SK-N-SH treated with all-trans-retinoic acid at 6 μM for 48 hours (cell line): ENCODE results near the gene CHAF1A.

Experiments used
- ATAC-seq: fragments of 200-7000 bp; cut with Tn5 transposase; 3 replicates; pipeline ENCODE4 v1.9.1; 2020; ENCODE audit warnings: mild to moderate bottlenecking, moderate library complexity
- ARNTL ChIP-seq: fragments of 450-650 bp; formaldehyde crosslinking; IDR thresholded peaks from 2 replicates; pipeline ENCODE4 v1.5.0; 2020; ENCODE audit warnings: low read depth, mild to moderate bottlenecking, moderate library complexity, borderline replicate concordance
- CSDC2 ChIP-seq: fragments of 250-450 bp; sonication (Bioruptor Pico); IDR thresholded peaks from 2 replicates; pipeline ENCODE4 v1.5.0; 2020; ENCODE audit warnings: mild to moderate bottlenecking, moderate library complexity
- ESRRG ChIP-seq: fragments of 250-450 bp; sonication (Bioruptor Pico); IDR thresholded peaks from 2 replicates; pipeline ENCODE4 v1.6.1; 2021; ENCODE audit warnings: mild to moderate bottlenecking
- ISL1 ChIP-seq: fragments of 250-450 bp; sonication (Bioruptor Pico); IDR thresholded peaks from 2 replicates; pipeline ENCODE4 v2.1.2; 2022; ENCODE audit warnings: mild to moderate bottlenecking, moderate library complexity
- OSR1 ChIP-seq: fragments of 250-450 bp; sonication (Bioruptor Pico); IDR thresholded peaks from 2 replicates; pipeline ENCODE4 v1.8.0; 2022; ENCODE audit warnings: moderate library complexity, mild to moderate bottlenecking, inconsistent platforms
- PPARA ChIP-seq: fragments of 250-450 bp; sonication (Bioruptor Pico); IDR thresholded peaks from 2 replicates; pipeline ENCODE4 v1.5.0; 2020; ENCODE audit warnings: mild to moderate bottlenecking, borderline replicate concordance
- RARB ChIP-seq: fragments of 250-450 bp; sonication (Bioruptor Pico); IDR thresholded peaks from 2 replicates; pipeline ENCODE4 v1.8.0; 2021; ENCODE audit warnings: mild to moderate bottlenecking, moderate library complexity
- SNAI2 ChIP-seq: fragments of 250-450 bp; sonication (Bioruptor Pico); IDR thresholded peaks from 2 replicates; pipeline ENCODE4 v1.5.0; 2020; ENCODE audit warnings: mild to moderate bottlenecking, moderate library complexity
- TCF4 ChIP-seq: fragments of 250-450 bp; sonication (Bioruptor Pico); IDR thresholded peaks from 2 replicates; pipeline ENCODE4 v1.8.0; 2021; ENCODE audit warnings: mild to moderate bottlenecking, moderate library complexity, borderline replicate concordance
- TOX ChIP-seq: fragments of 250-450 bp; sonication (Bioruptor Pico); IDR thresholded peaks from 2 replicates; pipeline ENCODE4 v1.8.0; 2021; ENCODE audit warnings: mild to moderate bottlenecking, moderate library complexity, borderline replicate concordance
- ZC3H10 ChIP-seq: fragments of 250-450 bp; sonication (Bioruptor Pico); IDR thresholded peaks from 2 replicates; pipeline ENCODE4 v1.5.1; 2021; ENCODE audit warnings: mild to moderate bottlenecking, moderate library complexity
- ZFP3 ChIP-seq: fragments of 250-450 bp; sonication (Bioruptor Pico); IDR thresholded peaks from 2 replicates; pipeline ENCODE4 v1.5.0; 2020; ENCODE audit warnings: mild to moderate bottlenecking, moderate library complexity
- ZFP30 ChIP-seq: fragments of 450-650 bp; formaldehyde crosslinking; IDR thresholded peaks from 2 replicates; pipeline ENCODE4 v1.5.0; 2022; ENCODE audit warnings: mild to moderate bottlenecking, moderate library complexity
- ZNF565 ChIP-seq: fragments of 450-650 bp; formaldehyde crosslinking; conservative IDR thresholded peaks from 2 replicates; pipeline ENCODE4 v1.5.0; 2020; ENCODE audit warnings: low read depth, mild to moderate bottlenecking, moderate library complexity
- ZNF70 ChIP-seq: fragments of 450-650 bp; formaldehyde crosslinking; IDR thresholded peaks from 2 replicates; pipeline ENCODE4 v1.5.0; 2020; ENCODE audit warnings: mild to moderate bottlenecking, moderate library complexity
- ZNF8 ChIP-seq: fragments of 450-650 bp; formaldehyde crosslinking; IDR thresholded peaks from 2 replicates; pipeline ENCODE4 v1.5.0; 2020; ENCODE audit warnings: mild to moderate bottlenecking, moderate library complexity
- TF ChIP-seq, protein P1 (sequence below): fragments of 250-450 bp; sonication (Bioruptor Pico); IDR thresholded peaks from 2 replicates; pipeline ENCODE4 v1.5.0; 2020; ENCODE audit warnings: mild to moderate bottlenecking, moderate library complexity
- TF ChIP-seq, protein P2 (sequence below): fragments of 250-450 bp; sonication (Bioruptor Pico); IDR thresholded peaks from 2 replicates; pipeline ENCODE4 v1.5.1; 2020; ENCODE audit warnings: low read depth, mild to moderate bottlenecking, moderate library complexity
- TF ChIP-seq, protein P3 (sequence below): fragments of 250-450 bp; sonication (Bioruptor Pico); IDR thresholded peaks from 2 replicates; pipeline ENCODE4 v1.5.1; 2021; ENCODE audit warnings: mild to moderate bottlenecking, moderate library complexity
- TF ChIP-seq, protein P4 (sequence below): fragments of 250-450 bp; sonication (Bioruptor Pico); IDR thresholded peaks from 2 replicates; pipeline ENCODE4 v1.8.0; 2020; ENCODE audit warnings: mild to moderate bottlenecking, moderate library complexity, borderline replicate concordance
- TF ChIP-seq, protein P5 (sequence below): fragments of 250-450 bp; sonication (Bioruptor Pico); IDR thresholded peaks from 2 replicates; pipeline ENCODE4 v1.8.0; 2021; ENCODE audit warnings: low read depth, mild to moderate bottlenecking, moderate library complexity, borderline replicate concordance

CHAF1A gene

DNA sequence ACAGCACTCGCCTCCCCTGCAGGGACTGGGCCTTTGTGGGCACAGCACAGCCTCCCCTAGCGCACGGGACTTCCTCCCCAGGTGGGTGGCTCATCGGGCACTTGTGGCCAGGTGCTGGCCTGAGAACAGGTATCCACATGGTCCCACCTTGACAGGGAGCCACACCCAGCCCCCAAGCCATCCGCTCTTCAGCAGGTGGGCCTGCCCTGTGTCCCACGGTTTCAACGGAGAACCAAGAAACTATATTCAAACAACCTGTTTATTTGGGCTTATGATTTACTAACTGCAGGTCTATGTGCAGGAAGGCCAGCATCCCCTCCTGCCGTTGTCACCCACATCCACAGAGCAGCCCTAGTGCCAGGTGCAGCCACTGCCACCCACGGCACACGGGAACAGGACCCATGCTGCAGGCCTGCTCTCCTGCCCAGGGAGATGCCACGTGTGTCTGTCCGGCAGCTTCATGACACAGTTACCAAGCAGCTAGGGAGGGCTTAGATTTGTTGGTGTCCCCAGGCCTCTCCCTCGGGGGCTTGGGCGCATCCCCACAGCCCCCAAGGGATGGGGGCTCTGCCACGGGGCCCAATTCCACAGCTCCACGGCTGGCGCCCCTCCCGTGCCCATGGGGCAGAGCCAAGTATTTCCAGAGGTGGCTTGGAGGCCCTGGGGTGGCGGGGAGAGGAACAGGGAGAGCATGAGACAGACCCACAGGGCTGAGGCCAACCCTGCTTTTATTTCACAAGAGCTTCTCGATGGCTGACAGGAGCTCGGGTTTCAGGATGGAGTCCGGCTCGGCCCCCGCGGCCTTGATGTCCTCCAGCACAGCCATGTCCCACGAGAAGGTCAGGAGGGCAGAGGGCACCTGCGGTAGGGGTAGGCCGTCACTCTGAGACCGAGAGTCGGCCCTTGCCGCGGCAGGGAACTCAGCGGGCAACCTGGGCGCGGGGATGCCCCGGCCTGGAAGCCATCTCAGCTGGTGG, 42.6 kb downstream of the CHAF1A start:
- ATAC-seq, result no peak; the same call in 2 of the 3 replicates
- TF ChIP-seq, protein P1, sequence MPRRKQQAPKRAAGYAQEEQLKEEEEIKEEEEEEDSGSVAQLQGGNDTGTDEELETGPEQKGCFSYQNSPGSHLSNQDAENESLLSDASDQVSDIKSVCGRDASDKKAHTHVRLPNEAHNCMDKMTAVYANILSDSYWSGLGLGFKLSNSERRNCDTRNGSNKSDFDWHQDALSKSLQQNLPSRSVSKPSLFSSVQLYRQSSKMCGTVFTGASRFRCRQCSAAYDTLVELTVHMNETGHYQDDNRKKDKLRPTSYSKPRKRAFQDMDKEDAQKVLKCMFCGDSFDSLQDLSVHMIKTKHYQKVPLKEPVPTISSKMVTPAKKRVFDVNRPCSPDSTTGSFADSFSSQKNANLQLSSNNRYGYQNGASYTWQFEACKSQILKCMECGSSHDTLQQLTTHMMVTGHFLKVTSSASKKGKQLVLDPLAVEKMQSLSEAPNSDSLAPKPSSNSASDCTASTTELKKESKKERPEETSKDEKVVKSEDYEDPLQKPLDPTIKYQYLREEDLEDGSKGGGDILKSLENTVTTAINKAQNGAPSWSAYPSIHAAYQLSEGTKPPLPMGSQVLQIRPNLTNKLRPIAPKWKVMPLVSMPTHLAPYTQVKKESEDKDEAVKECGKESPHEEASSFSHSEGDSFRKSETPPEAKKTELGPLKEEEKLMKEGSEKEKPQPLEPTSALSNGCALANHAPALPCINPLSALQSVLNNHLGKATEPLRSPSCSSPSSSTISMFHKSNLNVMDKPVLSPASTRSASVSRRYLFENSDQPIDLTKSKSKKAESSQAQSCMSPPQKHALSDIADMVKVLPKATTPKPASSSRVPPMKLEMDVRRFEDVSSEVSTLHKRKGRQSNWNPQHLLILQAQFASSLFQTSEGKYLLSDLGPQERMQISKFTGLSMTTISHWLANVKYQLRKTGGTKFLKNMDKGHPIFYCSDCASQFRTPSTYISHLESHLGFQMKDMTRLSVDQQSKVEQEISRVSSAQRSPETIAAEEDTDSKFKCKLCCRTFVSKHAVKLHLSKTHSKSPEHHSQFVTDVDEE, result no peak
- no peak for TF ChIP-seq ZNF70 (CRISPR knock-in tag)
- TF ChIP-seq, protein P2, sequence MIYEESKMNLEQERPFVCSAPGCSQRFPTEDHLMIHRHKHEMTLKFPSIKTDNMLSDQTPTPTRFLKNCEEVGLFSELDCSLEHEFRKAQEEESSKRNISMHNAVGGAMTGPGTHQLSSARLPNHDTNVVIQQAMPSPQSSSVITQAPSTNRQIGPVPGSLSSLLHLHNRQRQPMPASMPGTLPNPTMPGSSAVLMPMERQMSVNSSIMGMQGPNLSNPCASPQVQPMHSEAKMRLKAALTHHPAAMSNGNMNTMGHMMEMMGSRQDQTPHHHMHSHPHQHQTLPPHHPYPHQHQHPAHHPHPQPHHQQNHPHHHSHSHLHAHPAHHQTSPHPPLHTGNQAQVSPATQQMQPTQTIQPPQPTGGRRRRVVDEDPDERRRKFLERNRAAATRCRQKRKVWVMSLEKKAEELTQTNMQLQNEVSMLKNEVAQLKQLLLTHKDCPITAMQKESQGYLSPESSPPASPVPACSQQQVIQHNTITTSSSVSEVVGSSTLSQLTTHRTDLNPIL (CRISPR knock-in tag), result no peak
- no peak for TF ChIP-seq ARNTL (CRISPR knock-in tag)
- TF ChIP-seq ZFP3, result no peak
- no peak for TF ChIP-seq CSDC2 (CRISPR knock-in tag)
- TF ChIP-seq ZNF8 (CRISPR knock-in tag), result no peak
- TF ChIP-seq PPARA, result no peak
- TF ChIP-seq ISL1 (CRISPR knock-in tag), result no peak
- TF ChIP-seq SNAI2, result no peak
- no peak for TF ChIP-seq ESRRG (CRISPR knock-in tag)
- TF ChIP-seq ZC3H10 (CRISPR knock-in tag), result no peak
- TF ChIP-seq ZFP30, result no peak

DNA sequence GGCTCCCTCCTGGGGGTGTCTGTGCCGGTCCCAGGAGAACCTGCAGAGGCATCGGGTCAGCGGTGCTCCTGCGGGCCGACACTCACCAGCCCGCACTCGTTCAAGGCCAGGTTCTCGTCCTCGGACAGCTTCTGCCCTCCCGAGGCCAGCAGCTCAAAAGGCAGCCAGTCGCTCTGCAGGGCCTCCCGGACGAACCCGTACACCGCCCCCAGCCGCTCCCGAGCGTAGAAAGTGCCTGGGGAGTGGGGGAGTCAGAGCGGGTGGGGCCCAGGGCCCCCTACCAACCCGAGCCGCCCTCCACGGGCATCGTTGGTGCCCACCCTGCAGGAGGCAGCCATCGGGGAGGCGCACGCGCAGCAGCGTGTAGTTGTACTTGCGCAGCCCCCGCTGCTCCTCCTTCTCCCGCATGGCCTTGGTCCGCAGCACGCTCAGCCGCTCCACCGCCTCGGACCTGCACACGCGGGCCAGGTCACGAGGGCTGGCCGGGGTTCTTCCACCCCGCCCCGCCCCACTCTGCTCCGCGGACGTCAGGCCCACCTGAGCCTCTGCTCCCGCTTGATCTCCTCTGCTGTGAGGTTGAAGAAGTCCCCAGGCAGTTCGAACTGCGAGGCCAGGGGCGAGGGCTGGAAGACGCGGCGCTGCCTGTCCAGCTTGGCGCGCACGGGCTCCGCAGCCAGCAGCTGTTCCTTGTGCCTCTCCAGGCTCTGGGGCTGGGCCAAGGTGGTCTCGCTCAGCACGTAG, 43.7 kb downstream of the CHAF1A start:
- no peak for ATAC-seq
- TF ChIP-seq RARB (no peak), ARNTL (CRISPR knock-in tag) (no peak), ISL1 (CRISPR knock-in tag) (no peak), CSDC2 (CRISPR knock-in tag) (no peak)
- TF ChIP-seq, protein P1, result no peak

DNA sequence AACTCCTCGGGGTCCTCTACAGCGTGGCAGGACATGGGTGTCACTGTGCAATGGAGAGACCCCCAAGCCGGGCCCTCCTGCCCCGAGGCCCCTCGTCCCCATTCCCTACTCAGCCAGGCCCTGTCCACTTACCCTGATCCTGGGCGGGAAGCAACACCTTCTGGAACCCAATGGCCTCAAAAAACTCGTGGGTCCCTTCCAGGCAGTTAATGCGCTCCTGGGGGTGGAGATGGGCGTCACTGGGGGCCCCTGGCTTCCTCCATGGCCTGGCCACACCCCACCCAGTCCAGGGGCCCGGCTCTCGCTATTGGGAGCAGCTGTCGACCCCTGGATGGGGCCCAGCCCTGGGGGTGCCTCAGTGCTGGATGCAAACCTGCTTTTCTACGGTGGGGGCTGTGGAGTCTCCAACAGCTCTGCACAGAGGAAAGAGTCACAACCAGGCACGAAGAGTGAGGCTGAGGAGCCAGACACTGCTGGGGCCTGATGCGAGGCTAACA, 44.3 kb downstream of the CHAF1A start:
- TF ChIP-seq, protein P3, sequence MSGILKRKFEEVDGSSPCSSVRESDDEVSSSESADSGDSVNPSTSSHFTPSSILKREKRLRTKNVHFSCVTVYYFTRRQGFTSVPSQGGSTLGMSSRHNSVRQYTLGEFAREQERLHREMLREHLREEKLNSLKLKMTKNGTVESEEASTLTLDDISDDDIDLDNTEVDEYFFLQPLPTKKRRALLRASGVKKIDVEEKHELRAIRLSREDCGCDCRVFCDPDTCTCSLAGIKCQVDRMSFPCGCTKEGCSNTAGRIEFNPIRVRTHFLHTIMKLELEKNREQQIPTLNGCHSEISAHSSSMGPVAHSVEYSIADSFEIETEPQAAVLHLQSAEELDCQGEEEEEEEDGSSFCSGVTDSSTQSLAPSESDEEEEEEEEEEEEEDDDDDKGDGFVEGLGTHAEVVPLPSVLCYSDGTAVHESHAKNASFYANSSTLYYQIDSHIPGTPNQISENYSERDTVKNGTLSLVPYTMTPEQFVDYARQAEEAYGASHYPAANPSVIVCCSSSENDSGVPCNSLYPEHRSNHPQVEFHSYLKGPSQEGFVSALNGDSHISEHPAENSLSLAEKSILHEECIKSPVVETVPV (CRISPR knock-in tag), result no peak
- TF ChIP-seq TOX (CRISPR knock-in tag), result no peak
- no peak for ATAC-seq

DNA sequence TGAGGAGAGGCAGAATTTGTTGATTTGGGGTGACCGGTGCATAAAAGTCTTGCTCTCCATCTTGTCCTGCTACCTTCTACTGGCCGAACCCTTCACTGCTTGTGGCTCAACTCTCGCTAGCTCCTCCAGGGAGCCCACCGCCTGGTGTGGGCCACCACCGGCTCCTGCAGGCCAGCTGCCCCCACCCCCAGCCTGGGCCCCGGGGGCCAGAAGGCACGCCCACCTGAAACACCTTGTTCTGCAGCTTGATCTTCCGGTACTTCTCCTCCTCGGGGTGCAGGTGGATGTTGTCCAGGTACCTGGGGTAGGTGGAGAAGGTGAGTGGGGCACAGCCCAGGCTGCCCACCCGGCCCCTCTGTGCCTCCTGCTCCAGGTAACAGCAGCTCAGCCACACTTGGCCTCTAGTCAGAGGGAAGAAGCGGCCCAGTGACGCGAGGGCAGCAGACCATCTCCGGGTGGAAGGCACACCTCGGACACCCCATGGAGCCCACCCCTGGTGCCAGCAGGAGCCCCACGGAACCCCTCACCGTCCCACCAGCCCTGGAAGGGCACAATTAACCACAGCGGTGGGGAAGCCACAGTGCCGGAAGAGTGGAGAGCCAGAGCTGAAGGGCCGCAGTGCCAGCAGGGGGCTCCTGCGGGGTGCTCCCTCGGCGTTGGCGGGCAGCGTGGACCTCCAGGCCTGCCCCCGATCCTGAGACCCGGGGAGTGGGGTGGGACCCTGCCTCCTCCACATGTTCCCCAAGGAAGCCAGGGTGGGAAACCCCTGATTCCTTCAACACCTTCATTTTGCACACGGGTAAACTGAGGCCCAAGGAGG, 45.1 kb downstream of the CHAF1A start:
- TF ChIP-seq ZFP3, result no peak
- no peak for TF ChIP-seq OSR1
- TF ChIP-seq ZNF8 (CRISPR knock-in tag), result no peak
- TF ChIP-seq ZNF565 (CRISPR knock-in tag), result no peak
- TF ChIP-seq, protein P4, sequence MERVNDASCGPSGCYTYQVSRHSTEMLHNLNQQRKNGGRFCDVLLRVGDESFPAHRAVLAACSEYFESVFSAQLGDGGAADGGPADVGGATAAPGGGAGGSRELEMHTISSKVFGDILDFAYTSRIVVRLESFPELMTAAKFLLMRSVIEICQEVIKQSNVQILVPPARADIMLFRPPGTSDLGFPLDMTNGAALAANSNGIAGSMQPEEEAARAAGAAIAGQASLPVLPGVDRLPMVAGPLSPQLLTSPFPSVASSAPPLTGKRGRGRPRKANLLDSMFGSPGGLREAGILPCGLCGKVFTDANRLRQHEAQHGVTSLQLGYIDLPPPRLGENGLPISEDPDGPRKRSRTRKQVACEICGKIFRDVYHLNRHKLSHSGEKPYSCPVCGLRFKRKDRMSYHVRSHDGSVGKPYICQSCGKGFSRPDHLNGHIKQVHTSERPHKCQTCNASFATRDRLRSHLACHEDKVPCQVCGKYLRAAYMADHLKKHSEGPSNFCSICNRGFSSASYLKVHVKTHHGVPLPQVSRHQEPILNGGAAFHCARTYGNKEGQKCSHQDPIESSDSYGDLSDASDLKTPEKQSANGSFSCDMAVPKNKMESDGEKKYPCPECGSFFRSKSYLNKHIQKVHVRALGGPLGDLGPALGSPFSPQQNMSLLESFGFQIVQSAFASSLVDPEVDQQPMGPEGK (CRISPR knock-in tag), result no peak
- no peak for TF ChIP-seq ARNTL (CRISPR knock-in tag)
- no peak for TF ChIP-seq TOX (CRISPR knock-in tag)
- no peak for TF ChIP-seq TCF4
- TF ChIP-seq, protein P5, sequence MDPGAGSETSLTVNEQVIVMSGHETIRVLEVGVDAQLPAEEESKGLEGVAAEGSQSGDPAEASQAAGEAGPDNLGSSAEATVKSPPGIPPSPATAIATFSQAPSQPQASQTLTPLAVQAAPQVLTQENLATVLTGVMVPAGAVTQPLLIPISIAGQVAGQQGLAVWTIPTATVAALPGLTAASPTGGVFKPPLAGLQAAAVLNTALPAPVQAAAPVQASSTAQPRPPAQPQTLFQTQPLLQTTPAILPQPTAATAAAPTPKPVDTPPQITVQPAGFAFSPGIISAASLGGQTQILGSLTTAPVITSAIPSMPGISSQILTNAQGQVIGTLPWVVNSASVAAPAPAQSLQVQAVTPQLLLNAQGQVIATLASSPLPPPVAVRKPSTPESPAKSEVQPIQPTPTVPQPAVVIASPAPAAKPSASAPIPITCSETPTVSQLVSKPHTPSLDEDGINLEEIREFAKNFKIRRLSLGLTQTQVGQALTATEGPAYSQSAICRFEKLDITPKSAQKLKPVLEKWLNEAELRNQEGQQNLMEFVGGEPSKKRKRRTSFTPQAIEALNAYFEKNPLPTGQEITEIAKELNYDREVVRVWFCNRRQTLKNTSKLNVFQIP (CRISPR knock-in tag), result no peak
- no peak for TF ChIP-seq ESRRG (CRISPR knock-in tag)
- ATAC-seq, result no peak
